ENCODE data around the gene LEMD1.

The LEMD1 gene

GRCh38 chr1:205448540-205449253, 26.8 kb upstream of the LEMD1 start:
- in situ Hi-C loops (cut with HindIII; ENCODE audit: low pct_ligation_motif_present, low pct_unique_long_range_greater_than_20kb, low sequenced_read_pairs): no loop called here
- DNase-seq: no peak

GRCh38 chr1:205447457-205448341, 25.8 kb upstream of the LEMD1 start:
- in situ Hi-C loops (cut with HindIII; ENCODE audit: low pct_ligation_motif_present, low pct_unique_long_range_greater_than_20kb, low sequenced_read_pairs): no loop called here
- no peak for DNase-seq

- no peak for DNase-seq
- in situ Hi-C loops (cut with HindIII; ENCODE audit: low pct_ligation_motif_present, low pct_unique_long_range_greater_than_20kb, low sequenced_read_pairs): no loop called here
These were observed 25.0 kb upstream of the LEMD1 start for GRCh38 chr1:205446828-205447227.

- DNase-seq: no peak
- in situ Hi-C loops (cut with HindIII; ENCODE audit: low pct_ligation_motif_present, low pct_unique_long_range_greater_than_20kb, low sequenced_read_pairs): no loop called here
These were observed 23.7 kb upstream of the LEMD1 start for GRCh38 chr1:205445646-205445935.

- in situ Hi-C loops (cut with HindIII; ENCODE audit: low pct_ligation_motif_present, low pct_unique_long_range_greater_than_20kb, low sequenced_read_pairs): no loop called here
- no peak for DNase-seq
These were observed 23.2 kb upstream of the LEMD1 start for GRCh38 chr1:205444931-205445645.

- no peak for DNase-seq
- in situ Hi-C loops (cut with HindIII; ENCODE audit: low pct_ligation_motif_present, low pct_unique_long_range_greater_than_20kb, low sequenced_read_pairs): no loop called here
These were observed 22.6 kb upstream of the LEMD1 start for GRCh38 chr1:205444300-205444930.

- DNase-seq: no peak
- in situ Hi-C loops (cut with HindIII; ENCODE audit: low pct_ligation_motif_present, low pct_unique_long_range_greater_than_20kb, low sequenced_read_pairs): no loop called here
These were observed 21.9 kb upstream of the LEMD1 start for GRCh38 chr1:205443585-205444299.

- DNase-seq: peak; percentile 85
- in situ Hi-C loops (cut with HindIII; ENCODE audit: low pct_ligation_motif_present, low pct_unique_long_range_greater_than_20kb, low sequenced_read_pairs): no loop called here
These were observed 20.3 kb upstream of the LEMD1 start for GRCh38 chr1:205442051-205442725.

- DNase-seq: no peak
- in situ Hi-C loops (cut with HindIII; ENCODE audit: low pct_ligation_motif_present, low pct_unique_long_range_greater_than_20kb, low sequenced_read_pairs): no loop called here
These were observed 19.8 kb upstream of the LEMD1 start for GRCh38 chr1:205441716-205442050.

GRCh38 chr1:205441318-205441633, 19.4 kb upstream of the LEMD1 start:
- no peak for DNase-seq
- in situ Hi-C loops (cut with HindIII; ENCODE audit: low pct_ligation_motif_present, low pct_unique_long_range_greater_than_20kb, low sequenced_read_pairs): no loop called here

GRCh38 chr1:205440476-205441317, 18.8 kb upstream of the LEMD1 start:
- DNase-seq: peak; percentile 84
- in situ Hi-C loops (cut with HindIII; ENCODE audit: low pct_ligation_motif_present, low pct_unique_long_range_greater_than_20kb, low sequenced_read_pairs): no loop called here

GRCh38 chr1:205440121-205440475, 18.2 kb upstream of the LEMD1 start:
- in situ Hi-C loops (cut with HindIII; ENCODE audit: low pct_ligation_motif_present, low pct_unique_long_range_greater_than_20kb, low sequenced_read_pairs): no loop called here

GRCh38 chr1:205438213-205439158, 16.6 kb upstream of the LEMD1 start:
- DNase-seq: peak; percentile 72
- in situ Hi-C loops (cut with HindIII; ENCODE audit: low pct_ligation_motif_present, low pct_unique_long_range_greater_than_20kb, low sequenced_read_pairs): no loop called here

More at GRCh38 chr1:205440121-205440475, 18.2 kb upstream of the LEMD1 start:
- no peak for DNase-seq

GRCh38 chr1:205437570-205437969, 15.7 kb upstream of the LEMD1 start:
- in situ Hi-C loops (cut with HindIII; ENCODE audit: low pct_ligation_motif_present, low pct_unique_long_range_greater_than_20kb, low sequenced_read_pairs): no loop called here
- no peak for DNase-seq

GRCh38 chr1:205436776-205437410, 15.0 kb upstream of the LEMD1 start:
- DNase-seq: no peak
- in situ Hi-C loops (cut with HindIII; ENCODE audit: low pct_ligation_motif_present, low pct_unique_long_range_greater_than_20kb, low sequenced_read_pairs): no loop called here

Data from ACHN (cell line).